ENCODE results near the gene FOXD3.
A peak's percentile ranks its signal among the peaks of the same experiment; 100 is the strongest.

Gene FOXD3

GRCh38 chr1:63322114-63322943 lies at the start of gene FOXD3:
Gene FOXD3 (plus strand): TSS chr1:63322567. CDS start chr1:63323059, 492 bp downstream.
- DNase-seq (ENCODE audit: low read depth, low spot score), result no peak
- CTCF ChIA-PET, result interaction anchor here (0.7 to 1.4 kb wide), 2 partner anchors 29 to 59 kb away, joined by 3 to 4 read pairs; no protein-coding TSS in a partner anchor
- TF ChIP-seq, protein P1, sequence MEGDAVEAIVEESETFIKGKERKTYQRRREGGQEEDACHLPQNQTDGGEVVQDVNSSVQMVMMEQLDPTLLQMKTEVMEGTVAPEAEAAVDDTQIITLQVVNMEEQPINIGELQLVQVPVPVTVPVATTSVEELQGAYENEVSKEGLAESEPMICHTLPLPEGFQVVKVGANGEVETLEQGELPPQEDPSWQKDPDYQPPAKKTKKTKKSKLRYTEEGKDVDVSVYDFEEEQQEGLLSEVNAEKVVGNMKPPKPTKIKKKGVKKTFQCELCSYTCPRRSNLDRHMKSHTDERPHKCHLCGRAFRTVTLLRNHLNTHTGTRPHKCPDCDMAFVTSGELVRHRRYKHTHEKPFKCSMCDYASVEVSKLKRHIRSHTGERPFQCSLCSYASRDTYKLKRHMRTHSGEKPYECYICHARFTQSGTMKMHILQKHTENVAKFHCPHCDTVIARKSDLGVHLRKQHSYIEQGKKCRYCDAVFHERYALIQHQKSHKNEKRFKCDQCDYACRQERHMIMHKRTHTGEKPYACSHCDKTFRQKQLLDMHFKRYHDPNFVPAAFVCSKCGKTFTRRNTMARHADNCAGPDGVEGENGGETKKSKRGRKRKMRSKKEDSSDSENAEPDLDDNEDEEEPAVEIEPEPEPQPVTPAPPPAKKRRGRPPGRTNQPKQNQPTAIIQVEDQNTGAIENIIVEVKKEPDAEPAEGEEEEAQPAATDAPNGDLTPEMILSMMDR (IDR thresholded peaks at IDR 0.05; ENCODE audit: insufficient read depth, low read length, missing control alignments), result no peak
- POLR2A ChIA-PET, result no interaction called here
- H3K4me3 ChIP-seq (ENCODE audit: low read depth, low read length), result peak within 1 kb of the TSS; percentile 42

DNA sequence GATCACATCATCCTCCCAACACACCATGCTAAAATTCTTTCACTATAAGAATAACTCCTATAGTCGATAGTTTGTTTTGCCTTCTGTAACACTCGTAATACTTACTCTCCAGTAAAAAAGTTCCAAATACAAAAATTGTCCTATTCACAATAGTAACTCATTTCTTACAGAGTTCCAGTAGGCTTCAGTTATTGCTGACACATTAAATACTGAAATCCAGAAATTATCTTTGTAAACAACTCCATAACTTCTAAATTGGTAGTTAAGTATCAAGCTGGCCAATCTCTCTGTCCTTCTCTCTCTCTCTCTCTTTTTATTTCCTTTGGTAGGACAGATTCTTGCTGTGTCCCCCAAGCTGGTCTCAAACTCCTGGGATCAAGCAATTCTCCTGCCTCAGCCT lies 49.6 kb upstream of the FOXD3 start:
- CTCF ChIA-PET, result interaction anchor here (0.8 kb wide), 1 partner anchor 9 kb away, joined by 3 read pairs; no protein-coding TSS in a partner anchor
- POLR2A ChIA-PET, result no interaction called here
- TF ChIP-seq, protein P1 (IDR thresholded peaks at IDR 0.05; ENCODE audit: insufficient read depth, low read length, missing control alignments), result no peak
- no peak overlapping the region for H3K4me3 ChIP-seq (ENCODE audit: low read depth, low read length)
- no peak for DNase-seq (ENCODE audit: low read depth, low spot score)

GRCh38 chr1:63274371-63274770 lies 48.0 kb upstream of the FOXD3 start:
- ChIA-PET POLR2A (no interaction called here), CTCF (no interaction called here)
- TF ChIP-seq, protein P1 (IDR thresholded peaks at IDR 0.05; ENCODE audit: insufficient read depth, low read length, missing control alignments), result no peak
- DNase-seq (ENCODE audit: low read depth, low spot score), result no peak
- no peak overlapping the region for H3K4me3 ChIP-seq (ENCODE audit: low read depth, low read length)

GRCh38 chr1:63274979-63275378 lies 47.4 kb upstream of the FOXD3 start:
- H3K4me3 ChIP-seq (ENCODE audit: low read depth, low read length), result no peak overlapping the region
- ChIA-PET POLR2A (no interaction called here), CTCF (no interaction called here)
- DNase-seq (ENCODE audit: low read depth, low spot score), result no peak
- TF ChIP-seq, protein P1 (IDR thresholded peaks at IDR 0.05; ENCODE audit: insufficient read depth, low read length, missing control alignments), result no peak

DNA sequence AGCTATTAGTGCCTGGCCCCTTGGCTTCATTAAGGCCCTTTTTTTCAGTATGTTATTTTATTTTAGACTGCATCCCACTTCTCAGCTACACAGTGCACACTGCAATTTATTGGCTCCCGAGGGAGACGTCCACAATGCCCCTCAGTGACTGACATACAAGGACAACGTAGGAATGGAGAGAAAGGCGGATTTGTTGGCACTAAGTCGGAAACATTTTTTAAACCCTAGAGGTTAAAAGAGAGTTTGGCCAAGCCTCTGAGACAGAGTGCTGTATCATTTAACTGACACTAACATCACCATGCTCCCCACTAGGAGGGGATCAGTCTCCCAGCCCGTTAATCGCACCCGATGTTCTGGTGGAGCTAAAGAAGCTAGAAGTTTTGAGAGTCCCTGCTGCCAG lies 45.7 kb upstream of the FOXD3 start:
- DNase-seq (ENCODE audit: low read depth, low spot score), result no peak
- TF ChIP-seq, protein P1 (IDR thresholded peaks at IDR 0.05; ENCODE audit: insufficient read depth, low read length, missing control alignments), result no peak
- POLR2A ChIA-PET, result no interaction called here
- CTCF ChIA-PET, result interaction anchor here (0.5 kb wide), 1 partner anchor 1784 kb away, joined by 5 read pairs; no protein-coding TSS in a partner anchor
- H3K4me3 ChIP-seq (ENCODE audit: low read depth, low read length), result no peak overlapping the region
